GM12878 (cell line): ENCODE results near the gene USH2A. TPM values are rescaled to one million over a fixed set of nuclear protein-coding genes. Genes with fewer than 3 reads are reported as not detected.

Experiments
- ATAC-seq: fragments of 200-7000 bp; cut with Tn5 transposase; 3 replicates; pipeline ENCODE4 v1.9.1; 2020; ENCODE audit warnings: mild to moderate bottlenecking, moderate library complexity
- BruUV-seq: library from RNA; stranded (reverse); fragments of 400-500 nt; replicated peaks from 2 replicates; lab custom pipeline; 2021; lab: Mats Ljungman, UMichigan
- CTCF ChIA-PET: fragments of 300-600 bp; sonication (Branson Sonifier 250); formaldehyde crosslinking; extraction: SDS; loops from one replicate; lab custom pipeline; 2021; ENCODE audit warnings: inconsistent platforms; lab: Yijun Ruan, JAX
- POLR2A ChIA-PET: fragments of 350-600 bp; formaldehyde crosslinking; extraction: SDS; loops from one replicate; lab custom pipeline; 2021; ENCODE audit warnings: inconsistent platforms; lab: Charles Lee
- RAD21 ChIA-PET: fragments of 300-600 bp; sonication (Branson Sonifier 250); formaldehyde crosslinking; loops from one replicate; lab custom pipeline; 2023; ENCODE audit warnings: antibody characterized with exemption; ENCODE audit not compliant: unreplicated experiment; lab: Charles Lee
- SMC1A ChIA-PET: fragments of 300-600 bp; sonication (Branson Sonifier 250); formaldehyde crosslinking; loops from one replicate; lab custom pipeline; 2023; ENCODE audit not compliant: unreplicated experiment, uncharacterized antibody; lab: Charles Lee
- DNase-seq: peaks from one replicate; pipeline ENCODE4 v3.0.0-alpha.2; 2011; ENCODE audit warnings: low read depth, low spot score
- FAIRE-seq: peaks from 3 replicates; lab custom pipeline; 2011; peaks lifted over from hg19 to GRCh38; lab: Jason Lieb, UNC
- H2AFZ ChIP-seq: 2 replicates; pipeline ENCODE4 v1.6.0; 2011; ENCODE audit warnings: low read depth, low read length, control low read depth; ENCODE audit not compliant: control insufficient read depth
- H3K27ac ChIP-seq: 2 replicates; pipeline ENCODE4 v1.5.1; 2011; ENCODE audit warnings: control low read depth; ENCODE audit not compliant: control insufficient read depth, insufficient read depth
- H3K27me3 ChIP-seq, 2 experiments: replicated peaks in 1 of 2; 2 replicates each; pipeline versions ENCODE4 v1.6.0 to v1.6.1; 2011; ENCODE audit warnings: low read length in 1 of 2; ENCODE audit not compliant: control insufficient read depth in 2 of 2, insufficient read depth in 2 of 2
- H3K36me3 ChIP-seq, 2 experiments: 2 replicates each; pipeline ENCODE4 v1.5.1; 2011; ENCODE audit warnings: low read length in 1 of 2; ENCODE audit not compliant: control insufficient read depth in 2 of 2, insufficient read depth in 2 of 2
- H3K4me1 ChIP-seq: 2 replicates; pipeline ENCODE4 v1.6.1; 2011; ENCODE audit warnings: mild to moderate bottlenecking, low read length, moderate library complexity, mixed read lengths; ENCODE audit not compliant: control insufficient read depth, insufficient read depth
- H3K4me2 ChIP-seq: 2 replicates; pipeline ENCODE4 v1.6.0; 2011; ENCODE audit warnings: control low read depth; ENCODE audit not compliant: control insufficient read depth, insufficient read depth
- H3K4me3 ChIP-seq: fragments of 200-600 bp; sonication (generic); 2 replicates; pipeline ENCODE4 v1.5.1; 2016
- H3K79me2 ChIP-seq: 2 replicates; pipeline ENCODE4 v1.6.0; 2011; ENCODE audit warnings: low read length; ENCODE audit not compliant: control insufficient read depth, insufficient read depth
- H3K9ac ChIP-seq: 2 replicates; pipeline ENCODE4 v1.8.0; 2011; ENCODE audit warnings: low read length, control low read depth, mixed read lengths; ENCODE audit not compliant: control insufficient read depth, insufficient read depth
- H3K9me3 ChIP-seq: replicated peaks from 3 replicates; pipeline ENCODE4 v1.5.1; 2011; ENCODE audit warnings: mild to moderate bottlenecking, low read length; ENCODE audit not compliant: control insufficient read depth, insufficient read depth
- H4K20me1 ChIP-seq: 2 replicates; pipeline ENCODE4 v1.6.0; 2011; ENCODE audit not compliant: control insufficient read depth, insufficient read depth
- ATF7 ChIP-seq: fragments of 450-650 bp; IDR thresholded peaks from 2 replicates; pipeline ENCODE4 v1.6.1; 2016; ENCODE audit warnings: low read depth, mild to moderate bottlenecking
- BRCA1 ChIP-seq: IDR thresholded peaks from 2 replicates; pipeline ENCODE4 v1.6.1; 2011; ENCODE audit warnings: low read depth, low read length, improper control_type of control experiment
- CREB1 ChIP-seq: IDR thresholded peaks from 2 replicates; pipeline ENCODE4 v1.6.1; 2012; ENCODE audit warnings: low read depth, mild to moderate bottlenecking, inconsistent platforms
- EGR1 ChIP-seq, 2 experiments: IDR thresholded peaks; 1 replicate in 1 of 2; 2 replicates in 1 of 2; pipeline ENCODE4 v1.6.1; 2011 to 2012; ENCODE audit warnings: low read depth in 2 of 2, low read length in 2 of 2, borderline replicate concordance in 1 of 2, mild to moderate bottlenecking in 1 of 2, moderate library complexity in 1 of 2
- FOS ChIP-seq: IDR thresholded peaks from 3 replicates; pipeline ENCODE4 v1.6.1; 2011; ENCODE audit warnings: borderline replicate concordance; ENCODE audit not compliant: insufficient read length; ENCODE audit errors: extremely low read depth
- GATAD2B ChIP-seq: fragments of 450-650 bp; conservative IDR thresholded peaks from 2 replicates; pipeline ENCODE4 v1.6.1; 2017; ENCODE audit warnings: low read depth, mild to moderate bottlenecking, moderate library complexity
- HDGF ChIP-seq: fragments of 450-650 bp; IDR thresholded peaks from 2 replicates; pipeline ENCODE4 v1.6.1; 2016; ENCODE audit warnings: antibody characterized with exemption
- KDM1A ChIP-seq: fragments of 200-600 bp; sonication (generic); IDR thresholded peaks from 2 replicates; pipeline ENCODE4 v1.6.1; 2016; ENCODE audit warnings: borderline replicate concordance
- MEF2A ChIP-seq: IDR thresholded peaks from 2 replicates; pipeline ENCODE4 v1.6.1; 2011; ENCODE audit warnings: low read depth, mild to moderate bottlenecking, low read length, moderate library complexity; ENCODE audit not compliant: insufficient read depth
- PAX5 ChIP-seq: IDR thresholded peaks from 2 replicates; pipeline ENCODE4 v1.6.1; 2011; ENCODE audit warnings: low read depth, low read length, borderline replicate concordance
- RB1 ChIP-seq: fragments of 450-650 bp; formaldehyde crosslinking; IDR thresholded peaks from 2 replicates; pipeline ENCODE4 v1.6.1; 2017; ENCODE audit warnings: mild to moderate bottlenecking, borderline replicate concordance
- RELA ChIP-seq: fragments of 450-650 bp; IDR thresholded peaks from 2 replicates; pipeline ENCODE4 v1.8.0; 2014; ENCODE audit warnings: borderline replicate concordance; ENCODE audit not compliant: partially characterized antibody
- SMAD5 ChIP-seq: IDR thresholded peaks from 2 replicates; pipeline ENCODE4 v1.6.1; 2016; ENCODE audit warnings: antibody characterized with exemption, low read depth
- SPI1 ChIP-seq: IDR thresholded peaks from 2 replicates; pipeline ENCODE4 v1.6.1; 2011; ENCODE audit warnings: low read depth, mild to moderate bottlenecking, low read length, moderate library complexity, borderline replicate concordance; ENCODE audit not compliant: insufficient read depth
- SRF ChIP-seq, 2 experiments: IDR thresholded peaks; 2 replicates each; pipeline ENCODE4 v1.6.1; 2011; ENCODE audit warnings: low read depth in 2 of 2, low read length in 2 of 2, mild to moderate bottlenecking in 1 of 2, moderate library complexity in 1 of 2
- TBL1XR1 ChIP-seq: IDR thresholded peaks from 2 replicates; pipeline ENCODE4 v1.6.1; 2012; ENCODE audit warnings: low read depth, low read length, improper control_type of control experiment
- TCF7 ChIP-seq: IDR thresholded peaks from 2 replicates; pipeline ENCODE4 v1.6.1; 2014; ENCODE audit warnings: antibody characterized with exemption, borderline replicate concordance
- ZBTB4 ChIP-seq: fragments of 450-650 bp; formaldehyde crosslinking; IDR thresholded peaks from 2 replicates; pipeline ENCODE4 v1.4.0; 2022; ENCODE audit warnings: mild to moderate bottlenecking, moderate library complexity
- ZNF207 ChIP-seq: fragments of 450-650 bp; IDR thresholded peaks from 2 replicates; pipeline ENCODE4 v1.6.1; 2014; ENCODE audit warnings: antibody characterized with exemption, mild to moderate bottlenecking, borderline replicate concordance
- ZNF622 ChIP-seq: fragments of 450-650 bp; IDR thresholded peaks from 2 replicates; pipeline ENCODE4 v1.6.1; 2017; ENCODE audit warnings: mild to moderate bottlenecking, inconsistent platforms
- WGBS: methylation state at CpG from one replicate; pipeline ENCODE4 v1.1.6; 2016; ENCODE audit warnings: low lambda C conversion rate; ENCODE audit not compliant: insufficient replicate concordance, insufficient coverage; ENCODE audit errors: missing lambda C conversion rate; 5-methylcytosine and 5-hydroxymethylcytosine counted together
- in situ Hi-C: fragments of 300-500 bp; cut with MboI; formaldehyde crosslinking; loops from 9 replicates; pipeline ENCODE4 v1.14.3; 2018; ENCODE audit warnings: mixed read lengths
- intact Hi-C: fragments of 100-400 bp; cut with micrococcal nuclease; formaldehyde crosslinking; loops from one replicate; pipeline ENCODE4 v1.14.2; 2022; ENCODE audit not compliant: unreplicated experiment
- polyA plus RNA-seq, 11 experiments: library from polyadenylated mRNA; depleted of rRNA in 4 of 11; unstranded in 6 of 11; stranded (reverse) in 5 of 11; fragments of >200 nt; fragmentation: Nextera tagmentation in 4 of 11; fragmentation: Illumina TruSeq in 1 of 11; extraction: Ambion mirVana in 4 of 11; extraction: Trizol in 1 of 11; gene quantifications; 1 replicate in 1 of 11; 2 replicates in 10 of 11; pipeline versions ENCODE4 v1.2.1 to v1.2.3, GENCODE V29; 2011 to 2016; ENCODE audit warnings: inconsistent platforms in 2 of 11, missing spikeins in 2 of 11, low read depth in 1 of 11
- total RNA-seq, 4 experiments: library from RNA; depleted of rRNA in 3 of 4; stranded (reverse); fragments of >200 nt in 3 of 4; fragmentation: Illumina TruSeq in 1 of 4; extraction: Trizol in 1 of 4; gene quantifications; 2 replicates each; pipeline versions ENCODE4 v1.2.1 to v1.2.3, GENCODE V29; 2013 to 2021

USH2A gene
- total and polyA plus RNA-seq, 10 of the 15 experiments (the other 5 are each of a cell fraction or from before 2014, with no cell fraction given), result under 0.01 to 0.20 (median 0.01) TPM; not detected in 2

GRCh38 chr1:215845234-215845891 is 577.9 kb downstream of the USH2A start (continued):
- TF ChIP-seq PAX5, result no peak
- no peak for TF ChIP-seq CREB1
- no peak for TF ChIP-seq FOS
- TF ChIP-seq EGR1 (IDR thresholded peaks at IDR 0.05; ENCODE audit: borderline replicate concordance in 1 of 2, low read depth in 2 of 2, low read length in 2 of 2), result no peak
- no peak for TF ChIP-seq GATAD2B

GRCh38 chr1:215844777-215845176 is 578.5 kb downstream of the USH2A start:
- in situ Hi-C loops (no loop called here), intact Hi-C loops (no loop called here)
- ATAC-seq, result no peak
- Histone ChIP-seq H2AFZ (no peak overlapping the region), H3K36me3 (no peaks in the 10 kb centered on the region), H3K79me2 (no peaks in the 10 kb centered on the region), H3K9me3 (no peaks in the 10 kb centered on the region), H3K4me3 (no peak overlapping the region), H3K27ac (no peak overlapping the region), H3K9ac (no peak overlapping the region), H3K4me1 (no peaks in the 10 kb centered on the region), H3K4me2 (no peak overlapping the region), H3K27me3 (no peaks in the 10 kb centered on the region), H4K20me1 (no peaks in the 10 kb centered on the region)
- no peak for TF ChIP-seq TBL1XR1
- TF ChIP-seq HDGF, result no peak
- no peak for TF ChIP-seq TCF7
- TF ChIP-seq ZNF207, result no peak
- TF ChIP-seq BRCA1, result no peak
- TF ChIP-seq MEF2A, result no peak
- no peak for TF ChIP-seq KDM1A
- no peak for TF ChIP-seq ZBTB4
- no peak for TF ChIP-seq SRF (IDR thresholded peaks at IDR 0.05; ENCODE audit: low read depth in 2 of 2, low read length in 2 of 2)
- no peak for TF ChIP-seq ATF7
- no peak for TF ChIP-seq RELA
- no peak for TF ChIP-seq SPI1
- no peak for TF ChIP-seq RB1
- no peak for TF ChIP-seq ZNF622
- no peak for TF ChIP-seq SMAD5
- ChIA-PET POLR2A (no interaction called here), RAD21 (interaction anchor here (1.0 kb wide), 1 partner anchor 377 kb away, joined by 3 read pairs; no protein-coding TSS in a partner anchor), SMC1A (interaction anchor here (0.8 kb wide), 1 partner anchor 16 kb away, joined by 3 read pairs; no protein-coding TSS in a partner anchor), CTCF (no interaction called here)
- FAIRE-seq, result no peak
- DNase-seq, result no peak
- BruUV-seq, result no TSS peak
- WGBS, result 35% methylated on average over 2 of the region's 2 CpGs
